NB4 (cell line): Measurements from ENCODE around the gene SPC24.
"Not testable (repeated sequence)": the region's sequence is repeated elsewhere in the genome, so short reads cannot be mapped to it uniquely, and the experiment has no call there.

Experiments used
- DNase-seq: peaks from one replicate; pipeline ENCODE4 v3.0.0; 2010; ENCODE audit warnings: low read depth
- H3K4me3 ChIP-seq: one replicate; pipeline ENCODE4 v1.5.1; 2011; ENCODE audit warnings: mild to moderate bottlenecking, low read depth, low read length, moderate library complexity
- MYC ChIP-seq: IDR thresholded peaks from 2 replicates; pipeline ENCODE4 v1.6.1; 2011; ENCODE audit warnings: low read depth, low read length
- POLR2A ChIP-seq: IDR thresholded peaks from 2 replicates; pipeline ENCODE4 v1.6.1; 2011; ENCODE audit warnings: mild to moderate bottlenecking; ENCODE audit not compliant: insufficient read length; ENCODE audit errors: extremely low read depth
- TF ChIP-seq, protein P1 (sequence below): IDR thresholded peaks from 2 replicates; pipeline ENCODE4 v1.6.1; 2011; ENCODE audit warnings: low read depth, low read length
- TF ChIP-seq, protein P2 (sequence below): IDR thresholded peaks from one replicate; pipeline ENCODE4 v1.5.1; 2012; ENCODE audit warnings: low read depth, low read length

SPC24 gene

DNA sequence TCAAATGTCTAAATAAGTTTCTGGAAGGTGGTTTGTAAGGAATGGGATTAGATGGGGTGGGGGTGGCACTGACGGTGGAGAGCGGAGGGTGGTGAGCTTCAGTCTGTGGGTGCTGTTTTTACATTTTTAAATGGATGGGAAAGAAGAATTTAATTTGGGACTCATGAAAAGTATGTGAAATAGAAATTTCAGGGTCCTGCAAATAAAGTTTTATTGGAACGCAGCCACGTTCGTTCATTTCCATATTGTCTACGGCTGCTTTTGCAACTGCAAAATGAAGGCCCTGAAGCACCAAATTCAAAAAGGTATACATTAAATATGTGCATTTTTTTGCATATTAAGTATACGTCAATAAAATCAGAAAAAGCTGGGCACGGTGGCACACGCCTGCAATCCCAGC is 31.9 kb upstream of the SPC24 start:
- TF ChIP-seq, protein P1, sequence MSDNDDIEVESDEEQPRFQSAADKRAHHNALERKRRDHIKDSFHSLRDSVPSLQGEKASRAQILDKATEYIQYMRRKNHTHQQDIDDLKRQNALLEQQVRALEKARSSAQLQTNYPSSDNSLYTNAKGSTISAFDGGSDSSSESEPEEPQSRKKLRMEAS: no peak
- no peak for TF ChIP-seq POLR2A
- TF ChIP-seq, protein P2, sequence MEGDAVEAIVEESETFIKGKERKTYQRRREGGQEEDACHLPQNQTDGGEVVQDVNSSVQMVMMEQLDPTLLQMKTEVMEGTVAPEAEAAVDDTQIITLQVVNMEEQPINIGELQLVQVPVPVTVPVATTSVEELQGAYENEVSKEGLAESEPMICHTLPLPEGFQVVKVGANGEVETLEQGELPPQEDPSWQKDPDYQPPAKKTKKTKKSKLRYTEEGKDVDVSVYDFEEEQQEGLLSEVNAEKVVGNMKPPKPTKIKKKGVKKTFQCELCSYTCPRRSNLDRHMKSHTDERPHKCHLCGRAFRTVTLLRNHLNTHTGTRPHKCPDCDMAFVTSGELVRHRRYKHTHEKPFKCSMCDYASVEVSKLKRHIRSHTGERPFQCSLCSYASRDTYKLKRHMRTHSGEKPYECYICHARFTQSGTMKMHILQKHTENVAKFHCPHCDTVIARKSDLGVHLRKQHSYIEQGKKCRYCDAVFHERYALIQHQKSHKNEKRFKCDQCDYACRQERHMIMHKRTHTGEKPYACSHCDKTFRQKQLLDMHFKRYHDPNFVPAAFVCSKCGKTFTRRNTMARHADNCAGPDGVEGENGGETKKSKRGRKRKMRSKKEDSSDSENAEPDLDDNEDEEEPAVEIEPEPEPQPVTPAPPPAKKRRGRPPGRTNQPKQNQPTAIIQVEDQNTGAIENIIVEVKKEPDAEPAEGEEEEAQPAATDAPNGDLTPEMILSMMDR: no peak
- no peak for TF ChIP-seq MYC
- H3K4me3 ChIP-seq: no peak overlapping the region
- no peak for DNase-seq

DNA sequence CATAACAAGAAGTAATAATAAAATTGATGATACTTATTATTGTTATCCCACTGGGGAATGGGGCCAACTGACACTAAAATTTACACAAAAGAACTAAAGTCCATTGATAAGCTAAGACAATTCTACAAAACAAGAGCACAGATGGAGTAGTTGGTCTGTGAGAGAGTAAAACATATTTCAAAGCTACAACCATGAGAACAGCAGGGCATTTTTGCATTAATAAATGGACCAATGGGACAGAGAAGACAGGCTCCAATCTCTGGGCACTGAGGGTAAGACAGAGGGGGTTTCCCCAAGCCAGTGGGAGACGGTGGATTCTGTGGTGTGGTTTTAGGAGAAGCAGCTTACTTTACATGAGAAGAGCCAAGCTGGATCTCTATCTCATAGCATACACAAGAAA is 27.4 kb upstream of the SPC24 start:
- TF ChIP-seq, protein P1: no peak
- no peak for TF ChIP-seq MYC
- TF ChIP-seq POLR2A: no peak
- TF ChIP-seq, protein P2: no peak
- no peak for DNase-seq
- no peak overlapping the region for H3K4me3 ChIP-seq

DNA sequence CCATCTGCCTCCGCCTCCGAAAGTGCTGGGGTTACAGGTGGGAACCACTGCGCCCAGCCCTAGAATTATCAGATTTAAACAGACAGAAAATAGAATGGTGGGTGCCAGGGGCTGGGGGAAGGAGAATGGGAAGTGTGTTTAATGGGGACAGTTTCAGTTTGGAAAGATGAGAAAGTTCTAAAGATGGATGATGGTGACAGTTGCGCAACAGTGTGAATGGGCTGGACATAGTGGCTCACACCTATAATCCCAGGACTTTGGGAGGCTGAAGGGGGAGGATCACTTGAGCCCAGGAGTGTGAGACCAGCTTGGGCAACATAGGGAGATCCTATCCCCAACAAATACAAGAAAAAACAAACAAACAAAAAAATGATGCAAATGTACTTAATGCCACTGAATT is 25.9 kb upstream of the SPC24 start:
- no peak overlapping the region for H3K4me3 ChIP-seq
- TF ChIP-seq, protein P2: no peak
- no peak for TF ChIP-seq MYC
- TF ChIP-seq, protein P1: no peak
- DNase-seq: no peak

DNA sequence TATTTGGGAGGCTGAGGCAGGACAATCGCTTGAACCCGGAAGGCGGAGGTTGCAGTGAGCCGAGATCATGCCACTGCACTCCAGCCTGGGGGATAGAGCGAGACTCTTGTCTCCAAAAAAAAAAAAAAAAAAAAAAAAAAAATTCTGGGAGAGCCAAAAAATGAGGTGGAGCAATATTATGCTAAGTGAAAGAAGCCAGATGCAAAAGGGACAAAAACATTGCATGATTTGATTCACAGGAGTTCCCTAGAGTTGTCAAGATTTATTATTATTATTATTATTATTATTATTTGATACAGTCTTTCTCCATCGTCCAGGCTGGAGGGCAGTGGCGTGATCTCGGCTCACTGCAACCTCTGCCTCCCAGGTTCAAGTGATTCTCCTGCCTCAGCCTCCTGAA is 25.4 kb upstream of the SPC24 start:
- DNase-seq, H3K4me3 ChIP-seq: not testable (repeated sequence)

DNA sequence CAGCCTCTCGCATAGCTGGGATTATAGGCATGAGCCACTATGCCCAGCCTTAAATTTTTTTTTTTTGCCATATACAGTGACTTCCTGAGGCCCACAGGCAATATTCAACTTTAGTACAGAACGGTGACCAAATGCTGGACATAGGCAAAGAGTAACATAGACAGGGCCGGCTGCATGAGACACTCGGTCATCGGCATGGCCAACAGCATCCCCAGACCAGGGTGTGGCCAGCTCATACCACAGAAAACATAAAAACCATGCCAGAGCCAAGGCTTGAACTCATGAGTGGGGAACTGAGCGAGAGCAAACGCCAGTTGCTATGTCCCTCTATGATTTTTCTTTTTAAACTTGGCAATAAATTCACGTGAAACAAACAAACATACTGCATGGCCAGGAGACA is 24.8 kb upstream of the SPC24 start:
- TF ChIP-seq, protein P2: no peak
- TF ChIP-seq, protein P1: no peak
- TF ChIP-seq MYC (no peak), POLR2A (no peak)
- DNase-seq: no peak
- no peak overlapping the region for H3K4me3 ChIP-seq

DNA sequence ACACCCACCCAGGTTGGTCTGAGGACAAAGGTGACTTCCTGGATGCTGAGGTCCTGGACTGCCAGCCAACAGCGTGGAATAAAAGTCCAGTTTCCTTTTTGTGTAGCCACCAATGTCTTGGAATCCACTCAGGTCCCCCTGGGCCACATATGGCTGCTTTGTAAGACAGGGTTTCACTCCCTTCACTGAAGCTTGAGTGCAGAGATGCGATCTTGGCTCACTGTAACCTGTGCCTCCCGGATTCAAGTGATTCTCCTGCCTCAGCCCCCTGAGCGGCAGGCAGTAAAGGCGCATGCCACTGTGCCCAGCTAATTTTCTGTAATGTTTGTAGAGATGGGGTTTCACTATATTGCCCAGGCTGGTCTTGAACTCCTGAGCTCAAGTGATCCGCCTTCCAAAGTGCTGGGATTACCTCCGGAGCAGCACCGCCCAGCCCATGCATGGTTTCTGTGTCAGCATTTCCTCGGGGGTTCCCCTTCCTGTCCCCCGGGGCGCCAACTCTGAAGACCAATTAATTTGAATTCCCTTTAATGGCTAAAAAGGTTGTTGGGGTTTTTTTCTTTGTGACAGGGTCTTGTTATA is 24.2 kb upstream of the SPC24 start:
- DNase-seq: no peak
- H3K4me3 ChIP-seq: no peak overlapping the region

DNA sequence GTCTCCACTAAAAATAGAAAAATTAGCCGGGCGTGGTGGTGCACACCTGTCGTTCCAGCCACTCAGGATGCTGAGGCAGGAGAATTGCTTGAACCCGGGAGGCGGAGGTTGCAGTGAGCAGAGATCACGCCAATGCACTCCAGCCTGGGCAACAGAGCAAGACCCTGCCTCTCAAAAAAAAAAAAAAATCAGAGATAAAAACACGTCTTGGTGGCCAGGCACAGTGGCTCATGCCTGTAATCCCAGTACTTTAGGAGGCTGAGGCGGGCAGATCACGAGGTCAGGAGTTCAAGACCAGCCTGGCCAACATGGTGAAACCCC is 23.5 kb upstream of the SPC24 start:
- DNase-seq, H3K4me3 ChIP-seq: not testable (repeated sequence)

More for the DNA sequence above, 24.2 kb upstream of the SPC24 start:
- TF ChIP-seq POLR2A (no peak), MYC (no peak)
- TF ChIP-seq, protein P1: no peak
- TF ChIP-seq, protein P2: no peak
